Mesendoderm (in vitro differentiated cells): ENCODE measurements around the gene ZMYM5.
"Not testable (repeated sequence)": the region's sequence is repeated elsewhere in the genome, so short reads cannot be mapped to it uniquely, and the experiment has no call there.

ENCODE experiments used
- DNase-seq: peaks from one replicate; pipeline ENCODE4 v3.0.0; 2013
- H2AK5ac ChIP-seq: 2 replicates; pipeline ENCODE4 v1.6.1; 2013; ENCODE audit warnings: low read length, inconsistent platforms
- H2BK120ac ChIP-seq: 2 replicates; pipeline ENCODE4 v1.6.1; 2013; ENCODE audit warnings: low read depth, mild to moderate bottlenecking, low read length, moderate library complexity, mixed read lengths
- H2BK15ac ChIP-seq: replicated peaks from 2 replicates; pipeline ENCODE4 v1.6.1; 2013; ENCODE audit warnings: low read depth, mild to moderate bottlenecking, moderate library complexity
- H2BK5ac ChIP-seq: 2 replicates; pipeline ENCODE4 v1.6.1; 2013; ENCODE audit warnings: low read length, inconsistent platforms
- H3K18ac ChIP-seq: 2 replicates; pipeline ENCODE4 v1.6.1; 2013; ENCODE audit warnings: mild to moderate bottlenecking, low read length, mixed read lengths
- H3K23ac ChIP-seq: one replicate; pipeline ENCODE4 v1.6.1; 2013; ENCODE audit warnings: low read length
- H3K27ac ChIP-seq: 2 replicates; pipeline ENCODE4 v1.5.1; 2013; ENCODE audit warnings: low read depth, mild to moderate bottlenecking, inconsistent platforms, low read length, moderate library complexity
- H3K27me3 ChIP-seq: 2 replicates; pipeline ENCODE4 v1.6.1; 2013; ENCODE audit warnings: low read length, control low read depth, mild to moderate bottlenecking, inconsistent platforms; ENCODE audit not compliant: insufficient read depth, poor library complexity
- H3K36me3 ChIP-seq: 2 replicates; pipeline ENCODE4 v1.6.1; 2013; ENCODE audit warnings: low read length, inconsistent platforms; ENCODE audit not compliant: control insufficient read depth, insufficient read depth
- H3K4ac ChIP-seq: one replicate; pipeline ENCODE4 v1.6.1; 2013; ENCODE audit warnings: low read depth, mild to moderate bottlenecking, low read length, moderate library complexity
- H3K4me1 ChIP-seq: 2 replicates; pipeline ENCODE4 v1.6.1; 2013; ENCODE audit warnings: low read depth, low read length, inconsistent platforms; ENCODE audit not compliant: control insufficient read depth
- H3K4me2 ChIP-seq: 2 replicates; pipeline ENCODE4 v1.6.1; 2013; ENCODE audit warnings: low read length
- H3K4me3 ChIP-seq: 2 replicates; pipeline ENCODE4 v1.5.1; 2013; ENCODE audit warnings: mild to moderate bottlenecking, low read length
- H3K56ac ChIP-seq: one replicate; pipeline ENCODE4 v1.6.1; 2013; ENCODE audit warnings: low read length
- H3K79me1 ChIP-seq: 2 replicates; pipeline ENCODE4 v1.6.1; 2013; ENCODE audit warnings: low read length, inconsistent platforms
- H3K79me2 ChIP-seq: 2 replicates; pipeline ENCODE4 v1.6.1; 2013; ENCODE audit warnings: mild to moderate bottlenecking, low read length; ENCODE audit not compliant: control insufficient read depth, insufficient read depth
- H3K9ac ChIP-seq: 2 replicates; pipeline ENCODE4 v1.6.1; 2013; ENCODE audit warnings: low read length, inconsistent platforms
- H4K5ac ChIP-seq: one replicate; pipeline ENCODE4 v1.6.1; 2013; ENCODE audit warnings: low read length
- H4K8ac ChIP-seq: one replicate; pipeline ENCODE4 v1.6.1; 2013; ENCODE audit warnings: low read depth, mild to moderate bottlenecking, control low read depth, low read length, moderate library complexity
- WGBS: extraction: QIAGEN DNeasy Blood & Tissue Kit; methylation state at CpG from one replicate; pipeline ENCODE4 v1.1.7; 2013; ENCODE audit warnings: low lambda C conversion rate, missing lambda C conversion rate; ENCODE audit not compliant: insufficient coverage; ENCODE audit errors: extremely low coverage; 5-methylcytosine and 5-hydroxymethylcytosine counted together

The ZMYM5 gene

GRCh38 chr13:19817510-19818158 lies 45.8 kb downstream of the ZMYM5 start:
- DNase-seq: no peak
- H3K4ac ChIP-seq: no peak overlapping the region
- H2BK5ac ChIP-seq: no peak overlapping the region

GRCh38 chr13:19817106-19817505 lies 46.3 kb downstream of the ZMYM5 start:
- no peak overlapping the region for H2BK120ac ChIP-seq
- H3K4me3 ChIP-seq: no peak overlapping the region
- H4K8ac ChIP-seq: no peak overlapping the region
- no peak overlapping the region for H2BK5ac ChIP-seq
- H3K27ac ChIP-seq: no peak overlapping the region
- no peak overlapping the region for H4K5ac ChIP-seq
- no peaks in the 10 kb centered on the region for H3K79me2 ChIP-seq
- no peak overlapping the region for H2BK15ac ChIP-seq
- DNase-seq: no peak
- H3K23ac ChIP-seq: no peak overlapping the region
- H3K4me1 ChIP-seq: no peaks in the 10 kb centered on the region
- no peak overlapping the region for H3K4me2 ChIP-seq
- H3K56ac ChIP-seq: no peak overlapping the region
- peaks cover 4% of the 10 kb centered on the region for H3K36me3 ChIP-seq
- H3K18ac ChIP-seq: no peak overlapping the region
- no peak overlapping the region for H2AK5ac ChIP-seq
- WGBS: no CpG with 5 or more reads among the region's 10 CpGs
- H3K4ac ChIP-seq: no peak overlapping the region
- no peaks in the 10 kb centered on the region for H3K79me1 ChIP-seq
- no peak overlapping the region for H3K9ac ChIP-seq
- H3K27me3 ChIP-seq: no peaks in the 10 kb centered on the region

More at GRCh38 chr13:19817510-19818158, 45.8 kb downstream of the ZMYM5 start:
- Histone ChIP-seq H3K9ac (no peak overlapping the region), H2AK5ac (no peak overlapping the region), H3K79me2 (no peaks in the 10 kb centered on the region), H3K4me3 (no peak overlapping the region), H3K56ac (no peak overlapping the region), H3K79me1 (no peaks in the 10 kb centered on the region), H3K4me2 (no peak overlapping the region), H2BK15ac (no peak overlapping the region), H3K27me3 (no peaks in the 10 kb centered on the region), H3K23ac (no peak overlapping the region), H3K36me3 (peaks cover 4% of the 10 kb centered on the region), H4K5ac (no peak overlapping the region), H3K18ac (no peak overlapping the region), H4K8ac (no peak overlapping the region), H3K27ac (no peak overlapping the region), H2BK120ac (no peak overlapping the region), H3K4me1 (no peaks in the 10 kb centered on the region)
- no CpG with 5 or more reads among the region's 7 CpGs for WGBS

GRCh38 chr13:19815842-19816241 lies 47.6 kb downstream of the ZMYM5 start:
- H3K79me2 ChIP-seq, H2AK5ac ChIP-seq, H4K8ac ChIP-seq, H3K27me3 ChIP-seq, H3K36me3 ChIP-seq, H3K4me3 ChIP-seq, H2BK5ac ChIP-seq, H3K79me1 ChIP-seq, DNase-seq, H3K27ac ChIP-seq, H4K5ac ChIP-seq, H3K23ac ChIP-seq, H3K9ac ChIP-seq, H3K4me1 ChIP-seq, H2BK120ac ChIP-seq, H3K4me2 ChIP-seq, H2BK15ac ChIP-seq, H3K4ac ChIP-seq, H3K18ac ChIP-seq, H3K56ac ChIP-seq: not testable (repeated sequence)
- WGBS: no CpG with 5 or more reads among the region's 2 CpGs

- no CpG with 5 or more reads among the region's 7 CpGs for WGBS
- Histone ChIP-seq H3K4me3 (no peak overlapping the region), H3K9ac (no peak overlapping the region), H3K23ac (no peak overlapping the region), H3K36me3 (no peaks in the 10 kb centered on the region), H3K18ac (no peak overlapping the region), H3K27ac (no peak overlapping the region), H2BK5ac (no peak overlapping the region), H3K56ac (no peak overlapping the region), H3K4me2 (no peak overlapping the region), H4K8ac (no peak overlapping the region), H3K4ac (no peak overlapping the region), H2BK15ac (no peak overlapping the region), H2AK5ac (no peak overlapping the region), H3K4me1 (no peaks in the 10 kb centered on the region), H4K5ac (no peak overlapping the region), H3K79me1 (no peaks in the 10 kb centered on the region), H2BK120ac (no peak overlapping the region), H3K27me3 (no peaks in the 10 kb centered on the region), H3K79me2 (no peaks in the 10 kb centered on the region)
- peak; percentile 3 for DNase-seq
These were observed 52.2 kb downstream of the ZMYM5 start for GRCh38 chr13:19810996-19811881.

GRCh38 chr13:19810151-19810550 lies 53.3 kb downstream of the ZMYM5 start:
- no CpG with 5 or more reads among the region's 4 CpGs for WGBS
- H3K4me2 ChIP-seq: no peak overlapping the region

More at GRCh38 chr13:19810151-19810550, 53.3 kb downstream of the ZMYM5 start:
- Histone ChIP-seq H4K8ac (no peak overlapping the region), H3K79me1 (no peaks in the 10 kb centered on the region), H3K79me2 (no peaks in the 10 kb centered on the region), H3K4me3 (no peak overlapping the region), H2BK15ac (no peak overlapping the region), H3K56ac (no peak overlapping the region), H3K27me3 (no peaks in the 10 kb centered on the region), H3K27ac (no peak overlapping the region), H3K18ac (no peak overlapping the region), H4K5ac (no peak overlapping the region), H2BK120ac (no peak overlapping the region), H3K4me1 (no peaks in the 10 kb centered on the region), H2AK5ac (no peak overlapping the region), H3K23ac (no peak overlapping the region), H3K36me3 (no peaks in the 10 kb centered on the region), H3K9ac (no peak overlapping the region), H3K4ac (no peak overlapping the region), H2BK5ac (no peak overlapping the region)
- no peak for DNase-seq
